Esophagus muscularis mucosa (tissue), 3 donors: ENCODE measurements around the gene NLRX1.

Experiments
- EP300 ChIP-seq: sonication (generic); formaldehyde crosslinking; IDR thresholded peaks from one replicate; pipeline ENCODE4 v1.6.1; 2017; ENCODE audit warnings: antibody characterized with exemption
- POLR2A ChIP-seq: fragments of 450-650 bp; IDR thresholded peaks from one replicate; pipeline ENCODE4 v1.6.1; 2017; ENCODE audit warnings: antibody characterized with exemption, moderate library complexity, mild to moderate bottlenecking, low read depth
- POLR2AphosphoS5 ChIP-seq, 2 donors: sonication (generic); formaldehyde crosslinking; IDR thresholded peaks; one replicate each; pipeline ENCODE4 v1.6.1; 2017; ENCODE audit warnings: antibody characterized with exemption in 2 of 2

- TF ChIP-seq EP300, result no peak
- no peak for TF ChIP-seq POLR2AphosphoS5 (IDR thresholded peaks at IDR 0.05)
- no peak for TF ChIP-seq POLR2A
These were observed 23.6 kb upstream of the NLRX1 start for GRCh38 chr11:119144825-119145486.
